ENCODE results near the gene CHST11.

The CHST11 gene

GRCh38 chr12:104636496-104636895 lies 179.7 kb downstream of the CHST11 start:
- no peak for DNase-seq

- DNase-seq, result no peak
Measured at GRCh38 chr12:104637604-104638003, 180.9 kb downstream of the CHST11 start.

GRCh38 chr12:104638218-104638850 lies 181.6 kb downstream of the CHST11 start:
- DNase-seq, result no peak

- no peak for DNase-seq
Measured at GRCh38 chr12:104638851-104639240, 182.1 kb downstream of the CHST11 start.

GRCh38 chr12:104640956-104641355 lies 184.2 kb downstream of the CHST11 start:
- DNase-seq, result no peak

GRCh38 chr12:104641862-104642261 lies 185.1 kb downstream of the CHST11 start:
- DNase-seq, result no peak

- no peak for DNase-seq
Measured at GRCh38 chr12:104643093-104643818, 186.5 kb downstream of the CHST11 start.

- DNase-seq, result no peak
Measured at GRCh38 chr12:104643819-104644669, 187.3 kb downstream of the CHST11 start.

GRCh38 chr12:104648756-104649155 lies 192.0 kb downstream of the CHST11 start:
- DNase-seq, result no peak

GRCh38 chr12:104649217-104649824 lies 192.6 kb downstream of the CHST11 start:
- DNase-seq, result no peak

GRCh38 chr12:104649921-104650320 lies 193.2 kb downstream of the CHST11 start:
- DNase-seq, result no peak

- no peak for DNase-seq
Measured at GRCh38 chr12:104650541-104650940, 193.8 kb downstream of the CHST11 start.

- no peak for DNase-seq
Measured at GRCh38 chr12:104651811-104652210, 195.1 kb downstream of the CHST11 start.

- DNase-seq, result no peak
Measured at GRCh38 chr12:104652358-104652757, 195.6 kb downstream of the CHST11 start.

GRCh38 chr12:104652910-104653309 lies 196.2 kb downstream of the CHST11 start:
- DNase-seq, result no peak

GRCh38 chr12:104653730-104654664 lies 197.2 kb downstream of the CHST11 start:
- DNase-seq, result peak in 1 of 2 experiments; percentile 44

- DNase-seq, result no peak
Measured at GRCh38 chr12:104654665-104655609, 198.2 kb downstream of the CHST11 start.

- DNase-seq, result no peak
Measured at GRCh38 chr12:104656383-104656782, 199.6 kb downstream of the CHST11 start.

- no peak for DNase-seq
Measured at GRCh38 chr12:104656921-104657320, 200.2 kb downstream of the CHST11 start.

GRCh38 chr12:104657726-104658484 lies 201.2 kb downstream of the CHST11 start:
- no peak for DNase-seq

Data from activated T-cell treated with anti-CD3 and anti-CD28 coated beads, Interleukin-2, amount 50 U/mL, for 48 hours (primary cell).